Mesenchymal stem cell (in vitro differentiated cells and primary cell): ENCODE data around the gene ZNF644.

Source experiments
- DNase-seq: peaks from one replicate; pipeline ENCODE4 v3.0.0-alpha.2; 2013
- H2AFZ ChIP-seq: one replicate; pipeline ENCODE4 v1.6.1; 2013; ENCODE audit warnings: low read depth, mild to moderate bottlenecking, control low read depth, inconsistent platforms, low read length, moderate library complexity
- H2AK5ac ChIP-seq: 2 replicates; pipeline ENCODE4 v1.6.1; 2013; ENCODE audit warnings: low read length, moderate library complexity, mild to moderate bottlenecking, inconsistent platforms; ENCODE audit not compliant: severe bottlenecking
- H2BK120ac ChIP-seq: one replicate; pipeline ENCODE4 v1.6.1; 2013; ENCODE audit warnings: low read depth, mild to moderate bottlenecking, inconsistent platforms, low read length, moderate library complexity
- H2BK12ac ChIP-seq, 2 experiments: one replicate each; pipeline ENCODE4 v1.6.1; 2013; ENCODE audit warnings: inconsistent platforms in 2 of 2, low read length in 2 of 2, mild to moderate bottlenecking in 2 of 2, moderate library complexity in 2 of 2, control low read depth in 1 of 2
- H2BK15ac ChIP-seq: one replicate; pipeline ENCODE4 v1.6.1; 2013; ENCODE audit warnings: mild to moderate bottlenecking, low read depth, inconsistent platforms; ENCODE audit not compliant: poor library complexity, severe bottlenecking
- H2BK5ac ChIP-seq: 2 replicates; pipeline ENCODE4 v1.6.1; 2013; ENCODE audit warnings: low read depth, mild to moderate bottlenecking, low read length, control low read depth, inconsistent platforms; ENCODE audit not compliant: poor library complexity, severe bottlenecking
- H3K14ac ChIP-seq, 2 experiments: one replicate each; pipeline ENCODE4 v1.6.1; 2013; ENCODE audit warnings: inconsistent platforms in 2 of 2, low read length in 2 of 2, control low read depth in 1 of 2, mild to moderate bottlenecking in 1 of 2, moderate library complexity in 1 of 2
- H3K18ac ChIP-seq, 2 experiments: one replicate each; pipeline ENCODE4 v1.6.1; 2013; ENCODE audit warnings: inconsistent platforms in 2 of 2, low read length in 2 of 2, control low read depth in 1 of 2, low read depth in 1 of 2, mild to moderate bottlenecking in 1 of 2
- H3K23ac ChIP-seq, 2 experiments: one replicate each; pipeline ENCODE4 v1.6.1; 2013; ENCODE audit warnings: inconsistent platforms in 2 of 2, low read length in 2 of 2, mild to moderate bottlenecking in 2 of 2, moderate library complexity in 2 of 2, control low read depth in 1 of 2
- H3K27ac ChIP-seq: 2 replicates; pipeline ENCODE4 v1.5.1; 2013; ENCODE audit warnings: mild to moderate bottlenecking, moderate library complexity, low read length, control low read depth, inconsistent platforms; ENCODE audit not compliant: poor library complexity, severe bottlenecking
- H3K27me3 ChIP-seq, 2 experiments: 2 replicates each; pipeline versions ENCODE4 v1.6.1 to v1.7.0; 2013; ENCODE audit warnings: low read length in 2 of 2, mild to moderate bottlenecking in 2 of 2, moderate library complexity in 2 of 2, control low read depth in 1 of 2, inconsistent platforms in 1 of 2; ENCODE audit not compliant: control insufficient read depth in 1 of 2, insufficient read depth in 1 of 2
- H3K36me3 ChIP-seq, 2 experiments: 2 replicates each; pipeline versions ENCODE4 v1.6.1 to v1.7.0; 2013; ENCODE audit warnings: low read length in 2 of 2, control low read depth in 1 of 2, inconsistent platforms in 1 of 2, low read depth in 1 of 2, mild to moderate bottlenecking in 1 of 2; ENCODE audit not compliant: insufficient read depth in 2 of 2, control insufficient read depth in 1 of 2
- H3K4ac ChIP-seq, 2 experiments: one replicate each; pipeline ENCODE4 v1.6.1; 2013; ENCODE audit warnings: inconsistent platforms in 2 of 2, low read length in 2 of 2, mild to moderate bottlenecking in 2 of 2, moderate library complexity in 2 of 2, control low read depth in 1 of 2, low read depth in 1 of 2
- H3K4me1 ChIP-seq: 2 replicates; pipeline ENCODE4 v1.6.1; 2013; ENCODE audit warnings: low read depth, low read length, control low read depth; ENCODE audit not compliant: control insufficient read depth, insufficient read depth
- H3K4me2 ChIP-seq: 2 replicates; pipeline ENCODE4 v1.6.1; 2013; ENCODE audit warnings: low read length, mild to moderate bottlenecking, inconsistent platforms; ENCODE audit not compliant: poor library complexity, severe bottlenecking
- H3K4me3 ChIP-seq, 2 experiments: 2 replicates each; pipeline versions ENCODE4 v1.5.1 to v1.7.0; 2013; ENCODE audit warnings: low read length in 2 of 2, mild to moderate bottlenecking in 2 of 2, control low read depth in 1 of 2, low read depth in 1 of 2; ENCODE audit not compliant: insufficient read depth in 1 of 2
- H3K79me1 ChIP-seq: replicated peaks from 2 replicates; pipeline ENCODE4 v1.6.1; 2013; ENCODE audit warnings: mild to moderate bottlenecking, control low read depth, low read length, inconsistent platforms; ENCODE audit not compliant: poor library complexity, severe bottlenecking
- H3K9ac ChIP-seq: 2 replicates; pipeline ENCODE4 v1.7.0; 2013; ENCODE audit warnings: mild to moderate bottlenecking, low read length, moderate library complexity
- H3K9me3 ChIP-seq: 2 replicates; pipeline ENCODE4 v1.7.0; 2013; ENCODE audit warnings: mild to moderate bottlenecking, low read length; ENCODE audit not compliant: control insufficient read depth
- H4K8ac ChIP-seq: one replicate; pipeline ENCODE4 v1.6.1; 2013; ENCODE audit warnings: inconsistent platforms, mild to moderate bottlenecking, low read length, moderate library complexity
- H4K91ac ChIP-seq: one replicate; pipeline ENCODE4 v1.6.1; 2013; ENCODE audit warnings: mild to moderate bottlenecking, low read length, inconsistent platforms
- WGBS: methylation state at CpG from one replicate; pipeline ENCODE4 v1.1.7; 2013; ENCODE audit warnings: mixed read lengths; 5-methylcytosine and 5-hydroxymethylcytosine counted together

The ZNF644 gene

GRCh38 chr1:91013302-91013701, 8.5 kb downstream of the ZNF644 start:
- Histone ChIP-seq H3K9ac (no peak overlapping the region), H3K27ac (no peak overlapping the region)

GRCh38 chr1:91012196-91012595, 9.6 kb downstream of the ZNF644 start:
- Histone ChIP-seq H4K91ac (no peak overlapping the region), H3K14ac (no peak overlapping the region), H3K9me3 (no peaks in the 10 kb centered on the region), H2BK5ac (no peak overlapping the region), H3K36me3 (no peaks in the 10 kb centered on the region), H3K4me3 (no peak overlapping the region), H3K4me2 (no peak overlapping the region), H2AK5ac (no peak overlapping the region), H3K23ac (no peak overlapping the region), H3K79me1 (no peaks in the 10 kb centered on the region), H3K27me3 (no peaks in the 10 kb centered on the region), H3K27ac (no peak overlapping the region), H2BK12ac (no peak overlapping the region), H3K18ac (no peak overlapping the region), H2BK120ac (no peak overlapping the region), H3K4ac (no peak overlapping the region), H2BK15ac (no peak overlapping the region), H4K8ac (no peak overlapping the region), H3K4me1 (peaks cover 1% of the 10 kb centered on the region), H3K9ac (no peak overlapping the region), H2AFZ (no peak overlapping the region)
- DNase-seq, result no peak
- 100% methylated on average over 4 of the region's 4 CpGs for WGBS

More at GRCh38 chr1:91013302-91013701, 8.5 kb downstream of the ZNF644 start:
- H3K18ac ChIP-seq, result no peak overlapping the region
- no peak overlapping the region for H4K91ac ChIP-seq
- WGBS, result 98% methylated on average over 4 of the region's 4 CpGs
- H3K4me2 ChIP-seq, result no peak overlapping the region
- no peak overlapping the region for H2BK120ac ChIP-seq
- H3K14ac ChIP-seq, result no peak overlapping the region
- no peaks in the 10 kb centered on the region for H3K36me3 ChIP-seq
- no peak overlapping the region for H3K4ac ChIP-seq
- no peak overlapping the region for H3K23ac ChIP-seq
- no peak overlapping the region for H2BK5ac ChIP-seq
- peaks cover 1% of the 10 kb centered on the region for H3K4me1 ChIP-seq
- no peaks in the 10 kb centered on the region for H3K9me3 ChIP-seq
- no peaks in the 10 kb centered on the region for H3K79me1 ChIP-seq
- H2BK12ac ChIP-seq, result no peak overlapping the region
- no peak overlapping the region for H2BK15ac ChIP-seq
- H4K8ac ChIP-seq, result no peak overlapping the region
- no peaks in the 10 kb centered on the region for H3K27me3 ChIP-seq
- no peak for DNase-seq
- no peak overlapping the region for H2AK5ac ChIP-seq
- no peak overlapping the region for H3K4me3 ChIP-seq
- H2AFZ ChIP-seq, result no peak overlapping the region

GRCh38 chr1:91011726-91012125, 10.1 kb downstream of the ZNF644 start:
- H3K4ac ChIP-seq, result no peak overlapping the region
- no peak overlapping the region for H3K9ac ChIP-seq
- H2AK5ac ChIP-seq, result no peak overlapping the region
- H3K18ac ChIP-seq, result no peak overlapping the region
- H2BK12ac ChIP-seq, result no peak overlapping the region
- H3K9me3 ChIP-seq, result no peaks in the 10 kb centered on the region
- no peaks in the 10 kb centered on the region for H3K27me3 ChIP-seq
- no peak overlapping the region for H3K14ac ChIP-seq
- H3K27ac ChIP-seq, result no peak overlapping the region
- H4K91ac ChIP-seq, result no peak overlapping the region
- H4K8ac ChIP-seq, result no peak overlapping the region
- H3K23ac ChIP-seq, result no peak overlapping the region
- no peak overlapping the region for H3K4me2 ChIP-seq
- H2BK15ac ChIP-seq, result no peak overlapping the region
- no peak overlapping the region for H2BK5ac ChIP-seq
- no peaks in the 10 kb centered on the region for H3K36me3 ChIP-seq
- no peaks in the 10 kb centered on the region for H3K79me1 ChIP-seq
- 100% methylated on average over 1 of the region's 1 CpG for WGBS
- H2BK120ac ChIP-seq, result no peak overlapping the region
- no peak for DNase-seq
- no peak overlapping the region for H2AFZ ChIP-seq
- H3K4me1 ChIP-seq, result peaks cover 1% of the 10 kb centered on the region
- H3K4me3 ChIP-seq, result no peak overlapping the region

- H2AFZ ChIP-seq, result no peak overlapping the region
- no peak overlapping the region for H3K14ac ChIP-seq
- no peaks in the 10 kb centered on the region for H3K27me3 ChIP-seq
- no peak overlapping the region for H3K27ac ChIP-seq
- no peak overlapping the region for H2BK12ac ChIP-seq
- H3K4me3 ChIP-seq, result no peak overlapping the region
- no peak overlapping the region for H4K8ac ChIP-seq
- no peak overlapping the region for H2BK15ac ChIP-seq
- no peak overlapping the region for H2BK5ac ChIP-seq
- peak overlapping the region; percentile 16 for H3K9ac ChIP-seq
- H3K9me3 ChIP-seq, result no peaks in the 10 kb centered on the region
- no peak overlapping the region for H3K23ac ChIP-seq
- no peaks in the 10 kb centered on the region for H3K36me3 ChIP-seq
- H2BK120ac ChIP-seq, result no peak overlapping the region
- no peak overlapping the region for H4K91ac ChIP-seq
- no peak overlapping the region for H2AK5ac ChIP-seq
- DNase-seq, result no peak
- no peak overlapping the region for H3K4ac ChIP-seq
- no peak overlapping the region for H3K4me2 ChIP-seq
- no peak overlapping the region for H3K18ac ChIP-seq
- H3K79me1 ChIP-seq, result no peaks in the 10 kb centered on the region
- H3K4me1 ChIP-seq, result peaks cover 1% of the 10 kb centered on the region
Observed at GRCh38 chr1:91007827-91008226, 14.0 kb downstream of the ZNF644 start.
